HG02852 (cell line): ENCODE measurements around the gene DNAH12.

Source experiments
- ATAC-seq: cut with Tn5 transposase; IDR thresholded peaks from one replicate; pipeline ENCODE4 v1.9.1; 2021; ENCODE audit warnings: mild to moderate bottlenecking, moderate library complexity; ENCODE audit not compliant: unreplicated experiment

The DNAH12 gene

GRCh38 chr3:57544181-57545125 is at the start of gene DNAH12:
Gene DNAH12 (minus strand): TSS chr3:57544344. CDS start chr3:57542870, 1,474 bp downstream.
- ATAC-seq, result no peak

GRCh38 chr3:57592306-57592705 is 48.2 kb upstream of the DNAH12 start:
- no peak for ATAC-seq

- ATAC-seq, result no peak
Measured at GRCh38 chr3:57587905-57588304, 43.8 kb upstream of the DNAH12 start.

- no peak for ATAC-seq
Measured at GRCh38 chr3:57586778-57587177, 42.6 kb upstream of the DNAH12 start.

- no peak for ATAC-seq
Measured at GRCh38 chr3:57583544-57583943, 39.4 kb upstream of the DNAH12 start.

- no peak for ATAC-seq
Measured at GRCh38 chr3:57582474-57583168, 38.5 kb upstream of the DNAH12 start.

DNA sequence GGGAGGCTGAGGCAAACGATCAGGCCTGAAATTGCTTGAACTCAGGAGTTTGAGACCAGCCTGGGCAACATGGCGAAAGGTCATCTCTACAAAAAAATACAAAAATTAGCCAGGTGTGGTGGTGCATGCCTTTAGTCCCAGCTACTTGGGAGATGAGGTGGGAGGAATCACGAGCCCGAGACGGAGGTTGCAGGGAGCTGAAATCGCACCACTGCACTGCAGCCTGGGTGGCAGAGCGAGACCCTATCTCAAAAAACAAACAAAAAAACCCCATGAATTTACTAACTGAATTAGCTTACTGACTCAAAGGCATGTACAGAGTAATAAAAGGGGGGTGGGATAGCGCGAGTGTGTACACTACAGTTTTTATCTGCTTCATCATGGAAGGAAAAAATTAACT is 33.7 kb upstream of the DNAH12 start:
- no peak for ATAC-seq

- ATAC-seq, result no peak
Measured at GRCh38 chr3:57575966-57576626, 32.0 kb upstream of the DNAH12 start.

DNA sequence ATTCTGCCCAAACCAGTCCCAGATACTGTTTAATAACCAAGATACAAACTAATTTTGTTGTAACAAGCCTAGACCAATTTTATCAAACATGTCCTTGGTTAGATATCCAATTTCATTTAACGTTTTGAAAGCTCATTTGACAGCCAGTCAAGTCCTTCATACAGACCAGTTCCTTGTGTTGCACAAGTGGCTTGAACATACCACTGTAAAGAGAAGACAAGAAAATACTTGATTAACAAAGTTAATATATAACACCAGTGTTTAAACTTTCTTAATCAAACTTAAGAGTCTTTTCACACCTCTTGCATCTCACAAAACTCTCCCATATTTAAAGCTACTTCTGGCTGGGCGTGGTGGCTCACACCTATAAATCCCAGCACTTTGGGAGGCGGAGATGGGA is 28.0 kb upstream of the DNAH12 start:
- ATAC-seq, result no peak

DNA sequence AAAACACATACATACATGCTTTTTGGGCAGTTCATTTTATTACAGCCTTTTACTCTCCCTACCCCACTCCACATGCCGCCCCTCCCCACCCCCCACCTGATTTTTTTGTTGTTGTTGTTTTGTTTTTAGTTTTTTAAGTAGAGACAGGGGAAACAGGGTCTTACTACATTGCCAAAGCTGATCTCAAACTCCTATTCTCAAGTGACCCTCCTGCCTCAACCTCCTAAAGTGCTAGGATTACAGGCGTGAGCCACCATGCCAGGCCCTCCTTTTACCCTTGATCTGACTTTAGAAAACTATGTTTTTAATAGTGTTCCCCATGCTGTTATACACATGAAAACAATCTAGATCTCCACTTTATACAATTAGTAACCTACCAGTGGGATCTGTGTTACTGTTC is 26.7 kb upstream of the DNAH12 start:
- no peak for ATAC-seq

DNA sequence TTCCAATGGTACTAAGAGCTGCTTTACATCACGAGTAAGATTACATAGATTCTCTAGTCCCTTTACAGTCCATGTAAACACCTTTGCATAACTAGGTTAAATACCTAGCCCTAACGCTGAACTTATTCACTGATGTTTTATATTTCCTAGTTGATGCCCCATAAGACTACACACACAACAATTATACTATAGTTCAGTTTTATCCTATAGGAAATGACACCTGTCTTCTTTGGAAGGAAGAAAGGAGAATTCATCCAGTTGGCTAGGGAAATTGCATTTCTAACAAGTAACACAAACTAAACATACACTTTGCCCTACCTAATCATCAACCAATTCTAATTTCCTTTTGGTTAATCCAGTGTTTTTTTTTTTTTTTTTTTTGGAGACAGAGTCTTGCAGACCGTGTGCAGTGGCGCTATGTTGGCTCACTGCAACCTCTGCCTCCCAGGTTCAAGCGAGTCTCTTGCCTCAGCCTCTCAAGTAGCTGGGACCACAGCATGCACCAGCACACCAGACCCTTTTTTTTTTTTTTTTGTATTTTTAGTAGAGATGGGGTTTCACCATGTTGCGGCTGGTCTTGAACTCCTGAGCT is 25.8 kb upstream of the DNAH12 start:
- no peak for ATAC-seq

DNA sequence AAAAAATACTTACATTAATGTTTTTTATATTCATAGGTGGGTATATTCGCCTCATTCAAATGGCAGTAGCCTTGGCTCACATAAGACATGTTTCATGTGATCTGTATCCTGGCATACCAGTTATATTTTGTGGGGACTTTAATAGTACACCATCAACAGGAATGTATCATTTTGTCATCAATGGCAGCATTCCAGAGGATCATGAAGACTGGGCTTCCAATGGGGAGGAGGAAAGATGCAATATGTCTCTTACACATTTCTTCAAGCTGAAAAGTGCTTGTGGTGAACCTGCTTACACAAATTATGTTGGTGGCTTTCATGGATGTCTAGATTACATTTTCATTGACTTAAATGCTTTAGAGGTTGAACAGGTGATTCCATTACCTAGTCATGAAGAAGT is 15.4 kb upstream of the DNAH12 start:
- no peak for ATAC-seq

GRCh38 chr3:57557085-57557537 is 13.0 kb upstream of the DNAH12 start:
- no peak for ATAC-seq

DNA sequence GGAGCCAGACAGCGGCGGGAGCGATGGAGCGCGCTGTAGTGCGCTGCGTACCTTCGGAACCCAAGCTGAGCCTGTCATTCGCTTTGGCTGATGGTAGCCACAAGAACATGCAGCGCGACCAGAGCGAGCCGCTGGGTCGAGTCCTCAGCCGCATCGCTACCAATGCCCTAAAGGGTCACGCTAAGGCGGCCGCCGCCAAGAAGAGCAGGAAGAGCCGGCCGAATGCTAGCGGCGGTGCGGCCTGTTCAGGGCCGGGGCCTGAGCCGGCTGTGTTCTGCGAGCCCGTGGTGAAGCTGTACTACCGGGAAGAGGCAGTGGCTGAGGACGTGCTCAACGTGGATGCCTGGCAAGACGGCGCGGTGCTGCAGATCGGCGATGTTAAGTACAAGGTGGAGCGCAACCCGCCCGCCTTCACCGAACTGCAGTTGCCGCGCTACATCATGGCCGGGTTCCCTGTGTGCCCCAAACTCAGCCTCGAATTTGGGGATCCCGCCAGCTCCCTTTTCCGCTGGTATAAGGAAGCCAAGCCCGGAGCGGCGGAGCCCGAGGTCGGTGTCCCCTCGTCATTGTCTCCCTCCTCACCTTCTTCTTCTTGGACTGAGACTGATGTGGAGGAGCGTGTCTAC is 12.4 kb upstream of the DNAH12 start:
- peak; percentile 30 for ATAC-seq

GRCh38 chr3:57555738-57556458 is 11.8 kb upstream of the DNAH12 start, which contains the start of gene PDE12:
Gene PDE12 (plus strand): TSS chr3:57556274. CDS start chr3:57556380, 106 bp downstream.
- ATAC-seq, result peak; percentile 85

- ATAC-seq, result no peak
Measured at GRCh38 chr3:57555306-57555705, 11.2 kb upstream of the DNAH12 start.

DNA sequence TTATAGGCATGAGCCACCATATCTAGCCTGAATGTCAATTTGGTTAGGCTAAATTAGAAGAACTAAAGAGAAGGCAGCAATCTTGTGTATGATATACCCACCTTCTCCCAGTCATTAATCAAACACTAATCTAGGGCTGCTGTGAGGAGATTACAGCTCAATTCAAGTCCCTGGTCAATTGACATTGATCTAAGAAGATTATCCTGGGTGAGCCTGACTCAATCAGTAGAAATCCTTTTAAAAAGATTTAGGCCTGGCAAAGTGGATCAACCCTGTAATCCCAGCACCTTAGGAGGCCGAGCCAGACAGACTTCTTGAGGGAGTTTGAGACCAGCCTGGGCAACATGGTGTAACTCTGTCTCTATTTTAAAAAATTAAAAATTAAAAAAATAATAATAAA is 2.5 kb upstream of the DNAH12 start:
- no peak for ATAC-seq

- ATAC-seq, result no peak
Measured at GRCh38 chr3:57545636-57546268, 1.6 kb upstream of the DNAH12 start.

- ATAC-seq, result no peak
Measured at GRCh38 chr3:57538465-57538864, 5.7 kb downstream of the DNAH12 start.
